HCT116 (cell line): ENCODE data around the gene SMIM11. TPM values are rescaled to one million over a fixed set of nuclear protein-coding genes. Genes with fewer than 3 reads are reported as not detected.
"Not testable (repeated sequence)": the region's sequence is repeated elsewhere in the genome, so short reads cannot be mapped to it uniquely, and the experiment has no call there.

ENCODE experiments used
- ATAC-seq: fragments of 200-7000 bp; cut with Tn5 transposase; 2 replicates; pipeline ENCODE4 v1.9.1; 2020; ENCODE audit warnings: mild to moderate bottlenecking, moderate library complexity
- BruUV-seq: library from RNA; stranded (reverse); fragments of 400-500 nt; replicated peaks from 2 replicates; lab custom pipeline; 2021; lab: Mats Ljungman, UMichigan
- CTCF ChIA-PET: fragments of 300-600 bp; sonication (Branson Sonifier 250); formaldehyde crosslinking; loops from one replicate; lab custom pipeline; 2021; ENCODE audit warnings: antibody characterized with exemption; lab: Charles Lee
- POLR2A ChIA-PET: fragments of 300-600, 350-600 bp; sonication (Branson Sonifier 250); formaldehyde crosslinking; loops from one replicate; lab custom pipeline; 2021; ENCODE audit warnings: antibody characterized with exemption; lab: Charles Lee
- RAD21 ChIA-PET, 2 experiments: fragments of 300-600 bp; sonication (Branson Sonifier 250); formaldehyde crosslinking; loops; one replicate each; lab custom pipeline; 2023; ENCODE audit warnings: low total read pairs in 2 of 2; ENCODE audit not compliant: uncharacterized antibody in 2 of 2, unreplicated experiment in 2 of 2, low non-redundant PET in 1 of 2; lab: Charles Lee
- DNase-seq: peaks from one replicate; pipeline ENCODE4 v3.0.0-alpha.2; 2010; ENCODE audit warnings: low read depth, low spot score
- H2AFZ ChIP-seq: fragments of 200-600 bp; shearing (Covaris generic), sonication (generic); 2 replicates; pipeline ENCODE4 v1.6.1; 2017; ENCODE audit warnings: low read depth, mixed run types, mixed read lengths, antibody characterized with exemption, low read length; ENCODE audit not compliant: poor library complexity, severe bottlenecking
- H3K27ac ChIP-seq: 2 replicates; pipeline ENCODE4 v1.5.1; 2012; ENCODE audit warnings: low read depth, low read length
- H3K27me3 ChIP-seq: fragments of 200-600 bp; sonication (generic); 2 replicates; pipeline ENCODE4 v1.6.1; 2016; ENCODE audit warnings: mixed run types, low read length, mixed read lengths; ENCODE audit not compliant: insufficient read depth
- H3K36me3 ChIP-seq, 2 experiments: fragments of 200-500 bp in 1 of 2; fragments of 200-600 bp in 1 of 2; sonication (Bioruptor generic) in 1 of 2; sonication (generic) in 1 of 2; 2 replicates each; pipeline versions ENCODE4 v1.5.1 to v1.6.1; 2014 to 2016; ENCODE audit warnings: low read length in 2 of 2, inconsistent platforms in 1 of 2, mixed read lengths in 1 of 2, mixed run types in 1 of 2; ENCODE audit not compliant: insufficient read depth in 2 of 2, control insufficient read depth in 1 of 2
- H3K4me1 ChIP-seq, 2 experiments: fragments of 200-600 bp in 1 of 2; sonication (generic) in 1 of 2; 2 replicates each; pipeline versions ENCODE4 v1.5.1 to v1.6.1; 2012 to 2017; ENCODE audit warnings: low read length in 2 of 2, inconsistent platforms in 1 of 2, mild to moderate bottlenecking in 1 of 2, mixed read lengths in 1 of 2, mixed run types in 1 of 2, moderate library complexity in 1 of 2; ENCODE audit not compliant: insufficient read depth in 2 of 2, control insufficient read depth in 1 of 2
- H3K4me2 ChIP-seq: fragments of 200-600 bp; sonication (generic); 2 replicates; pipeline ENCODE4 v1.6.1; 2017; ENCODE audit warnings: mixed run types, low read length, mixed read lengths
- H3K4me3 ChIP-seq, 2 experiments: fragments of 200-600 bp in 1 of 2; sonication (generic) in 1 of 2; replicated peaks in 1 of 2; 2 replicates each; pipeline ENCODE4 v1.5.1; 2011 to 2016; ENCODE audit warnings: low read length in 2 of 2, control low read depth in 1 of 2, low read depth in 1 of 2, mild to moderate bottlenecking in 1 of 2, mixed read lengths in 1 of 2, mixed run types in 1 of 2
- H3K79me2 ChIP-seq: fragments of 200-600 bp; sonication (generic); 2 replicates; pipeline ENCODE4 v1.6.1; 2017; ENCODE audit warnings: mild to moderate bottlenecking, mixed run types, low read length, moderate library complexity, mixed read lengths; ENCODE audit not compliant: insufficient read depth
- H3K9ac ChIP-seq: fragments of 200-600 bp; sonication (generic); 2 replicates; pipeline ENCODE4 v1.6.1; 2016; ENCODE audit warnings: low read length, mixed read lengths
- H3K9me2 ChIP-seq: fragments of 200-600 bp; sonication (generic), shearing (Covaris generic); 2 replicates; pipeline ENCODE4 v1.6.1; 2017; ENCODE audit warnings: mixed run types, mild to moderate bottlenecking, moderate library complexity; ENCODE audit not compliant: insufficient read depth
- H3K9me3 ChIP-seq, 2 experiments: fragments of 200-500 bp in 1 of 2; fragments of 200-600 bp in 1 of 2; sonication (Bioruptor generic) in 1 of 2; sonication (generic) in 1 of 2; 2 replicates each; pipeline ENCODE4 v1.6.1; 2014 to 2017; ENCODE audit warnings: low read length in 2 of 2, mixed read lengths in 2 of 2, inconsistent platforms in 1 of 2, low read depth in 1 of 2, mild to moderate bottlenecking in 1 of 2, mixed run types in 1 of 2, moderate library complexity in 1 of 2; ENCODE audit not compliant: control insufficient read depth in 1 of 2, insufficient read depth in 1 of 2
- H4K20me1 ChIP-seq: fragments of 200-600 bp; sonication (generic), shearing (Covaris generic); 2 replicates; pipeline ENCODE4 v1.6.1; 2017; ENCODE audit warnings: mixed run types, mild to moderate bottlenecking, moderate library complexity; ENCODE audit not compliant: insufficient read depth
- intact Hi-C: fragments of 100-400 bp; cut with micrococcal nuclease; formaldehyde crosslinking; loops from 2 replicates; pipeline ENCODE4 v1.10.0; 2022
- total RNA-seq: library from RNA; stranded (reverse); gene quantifications from one replicate; pipeline ENCODE4 v1.2.1, GENCODE V29; 2021; ENCODE audit not compliant: unreplicated experiment

Gene SMIM11
- total RNA-seq, 1 experiment from 2014 or later: 18.9 TPM

- ATAC-seq: peak; percentile 91
- POLR2A ChIA-PET, H3K9me2 ChIP-seq, BruUV-seq, H3K79me2 ChIP-seq, H4K20me1 ChIP-seq, H2AFZ ChIP-seq, DNase-seq, H3K36me3 ChIP-seq, intact Hi-C loops, H3K4me3 ChIP-seq, H3K4me2 ChIP-seq, H3K9me3 ChIP-seq, H3K9ac ChIP-seq, H3K4me1 ChIP-seq, CTCF ChIA-PET, H3K27ac ChIP-seq, H3K27me3 ChIP-seq, RAD21 ChIA-PET: not testable (repeated sequence)
These were observed 54.4 kb downstream of the SMIM11 start for GRCh38 chr21:34429710-34430109.

Other genes starting within 250 kb of the SMIM11 start
- gene KCNE2, start 11.5 kb upstream of the SMIM11 start, total RNA-seq: not detected
- not detected for gene SMIM34, start 48.4 kb downstream of the SMIM11 start, total RNA-seq
- gene KCNE1, start 136.7 kb downstream of the SMIM11 start, total RNA-seq: not detected
- 9.7 TPM for gene RCAN1, start 239.6 kb downstream of the SMIM11 start, total RNA-seq